ENCODE data around the gene ADH1A.

DNA sequence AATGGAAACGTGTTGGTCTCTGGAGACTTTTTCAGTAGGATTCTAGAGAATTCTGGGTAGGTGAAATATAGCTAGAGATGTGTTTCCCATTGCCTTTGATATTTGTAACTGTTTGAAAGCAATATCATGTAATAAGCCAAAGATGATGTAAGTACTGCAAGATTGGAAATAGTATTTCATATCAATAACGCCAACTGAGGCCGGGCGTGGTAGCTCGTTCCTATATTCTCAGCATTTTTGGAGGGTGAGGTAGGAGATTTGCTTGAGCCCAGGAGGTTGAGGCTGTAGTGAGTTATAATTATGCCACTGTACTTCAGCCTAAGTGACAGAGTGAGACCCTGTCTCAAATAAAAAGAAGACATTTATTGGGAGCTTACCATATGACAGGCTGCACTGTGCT is 9.5 kb downstream of the ADH1A start:
- TF ChIP-seq, protein P1, sequence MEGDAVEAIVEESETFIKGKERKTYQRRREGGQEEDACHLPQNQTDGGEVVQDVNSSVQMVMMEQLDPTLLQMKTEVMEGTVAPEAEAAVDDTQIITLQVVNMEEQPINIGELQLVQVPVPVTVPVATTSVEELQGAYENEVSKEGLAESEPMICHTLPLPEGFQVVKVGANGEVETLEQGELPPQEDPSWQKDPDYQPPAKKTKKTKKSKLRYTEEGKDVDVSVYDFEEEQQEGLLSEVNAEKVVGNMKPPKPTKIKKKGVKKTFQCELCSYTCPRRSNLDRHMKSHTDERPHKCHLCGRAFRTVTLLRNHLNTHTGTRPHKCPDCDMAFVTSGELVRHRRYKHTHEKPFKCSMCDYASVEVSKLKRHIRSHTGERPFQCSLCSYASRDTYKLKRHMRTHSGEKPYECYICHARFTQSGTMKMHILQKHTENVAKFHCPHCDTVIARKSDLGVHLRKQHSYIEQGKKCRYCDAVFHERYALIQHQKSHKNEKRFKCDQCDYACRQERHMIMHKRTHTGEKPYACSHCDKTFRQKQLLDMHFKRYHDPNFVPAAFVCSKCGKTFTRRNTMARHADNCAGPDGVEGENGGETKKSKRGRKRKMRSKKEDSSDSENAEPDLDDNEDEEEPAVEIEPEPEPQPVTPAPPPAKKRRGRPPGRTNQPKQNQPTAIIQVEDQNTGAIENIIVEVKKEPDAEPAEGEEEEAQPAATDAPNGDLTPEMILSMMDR (IDR thresholded peaks at IDR 0.05) = no peak
- TF ChIP-seq POLR2A (IDR thresholded peaks at IDR 0.05) = no peak
